Measurements from ENCODE around the gene SALL1.

SALL1 gene

DNA sequence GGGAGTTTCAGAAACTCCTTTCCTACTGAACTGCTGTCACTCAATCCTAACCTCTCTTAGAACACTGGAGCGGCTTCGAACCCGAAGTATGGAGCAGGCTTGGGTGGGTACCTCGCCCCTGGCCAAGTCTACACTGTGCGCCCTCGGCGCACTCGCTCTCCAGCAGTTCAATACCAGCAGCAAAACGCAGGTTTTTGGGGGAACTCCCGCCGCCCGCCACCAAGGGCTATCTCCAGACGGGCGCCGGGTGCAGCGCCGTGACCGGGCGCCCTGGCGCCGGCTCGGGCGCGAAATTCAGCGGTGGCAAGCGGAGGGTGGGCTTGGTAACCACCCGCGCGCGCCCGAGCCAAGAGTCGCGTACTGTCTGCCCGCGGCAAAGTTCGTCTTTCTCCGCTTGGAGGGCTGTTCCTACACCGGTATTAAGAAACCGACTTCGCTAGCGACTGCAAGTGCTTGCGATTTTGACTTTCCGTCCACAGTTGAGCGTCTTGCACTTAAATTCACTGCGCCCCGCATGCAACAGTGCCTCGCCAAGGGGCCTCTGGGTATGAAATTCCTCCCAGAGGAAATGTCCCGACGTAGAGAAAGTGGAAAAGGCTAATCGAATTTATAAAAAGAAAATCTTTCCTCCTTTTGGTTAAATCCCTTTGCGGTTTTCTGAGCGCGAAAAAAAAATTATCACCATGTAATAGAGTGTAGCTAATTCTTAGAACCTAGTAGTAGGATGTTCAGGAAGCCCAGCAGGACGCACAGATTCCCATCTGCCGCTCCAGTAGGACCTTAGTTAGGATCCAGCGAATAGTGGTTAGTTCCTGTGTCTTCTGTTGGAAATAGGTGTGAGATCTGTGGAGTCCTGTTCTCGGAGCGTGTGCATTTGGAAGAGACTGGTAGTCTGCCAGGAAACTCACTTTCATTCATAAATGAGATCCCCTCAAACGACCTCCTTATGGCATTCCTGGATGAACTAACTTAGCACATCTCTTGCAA, 5.0 kb upstream of the SALL1 start:
- DNase-seq, result no peak

DNA sequence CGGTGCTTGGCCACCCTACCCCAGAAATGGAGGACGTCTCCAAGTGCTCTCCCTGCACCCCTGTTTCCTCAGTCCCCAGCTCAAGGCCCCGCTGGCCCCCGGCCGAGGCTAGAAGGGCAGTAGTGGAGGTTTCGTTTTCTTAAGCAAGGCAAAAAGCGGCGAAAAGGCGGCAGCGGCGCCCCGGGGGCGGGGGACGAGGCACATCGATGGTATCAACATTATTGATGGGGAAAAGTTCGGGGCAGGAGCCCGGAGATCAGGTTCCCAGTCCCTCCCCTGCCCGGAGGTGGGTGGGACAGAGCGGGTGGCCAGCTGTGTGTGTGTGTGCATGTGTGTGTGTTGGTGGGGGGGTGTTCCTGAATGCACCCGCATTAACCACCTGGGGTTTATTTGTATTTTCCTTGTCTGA, 4.1 kb upstream of the SALL1 start:
- no peak for DNase-seq

DNA sequence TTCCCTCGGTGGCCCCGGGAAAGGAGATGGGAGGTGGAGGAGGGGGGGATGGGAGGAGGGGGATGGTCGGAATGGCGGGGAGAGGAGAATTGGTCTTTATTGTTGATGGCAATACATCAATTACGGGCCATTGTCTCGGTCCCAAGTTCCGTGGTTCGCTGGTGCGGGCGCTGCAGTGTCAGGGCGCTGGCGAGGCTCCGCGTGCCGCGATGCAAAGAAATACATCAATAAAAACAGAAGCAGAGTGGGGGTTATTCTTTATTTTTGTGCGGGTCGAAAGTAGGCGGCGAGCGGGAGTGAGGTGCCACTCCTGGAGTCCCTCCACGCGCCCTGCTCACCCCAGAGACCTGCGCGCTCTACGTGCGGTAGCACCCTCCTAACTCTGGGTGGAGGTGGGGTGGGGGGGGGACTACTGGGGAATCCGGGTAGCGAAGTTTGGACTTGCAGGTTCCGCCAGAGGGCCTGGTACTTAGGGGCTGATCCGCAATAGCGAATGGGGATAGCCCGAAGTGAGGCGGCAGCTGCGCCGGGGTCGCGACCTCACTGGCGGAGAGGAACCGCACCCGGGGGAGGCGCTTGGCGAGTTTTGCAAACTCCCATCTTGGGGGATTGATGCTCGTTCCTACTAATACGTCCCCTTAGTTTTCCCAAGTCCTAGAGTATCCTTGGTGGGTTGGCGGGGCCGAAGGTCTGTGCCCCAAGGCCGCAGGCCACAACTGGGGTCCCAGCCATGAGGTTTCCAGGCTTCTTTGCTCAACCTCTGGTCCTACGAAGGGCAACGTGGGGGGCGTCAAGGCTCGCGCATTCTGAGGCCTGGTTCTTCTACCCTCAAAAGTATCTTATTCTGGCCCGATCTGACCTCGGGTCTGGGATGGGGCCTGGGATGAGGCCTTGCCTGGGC, 3.5 kb upstream of the SALL1 start:
- DNase-seq, result no peak

GRCh38 chr16:51153577-51154031, 2.5 kb upstream of the SALL1 start:
- no peak for DNase-seq

GRCh38 chr16:51152691-51153576, 1.9 kb upstream of the SALL1 start:
- no peak for DNase-seq

DNA sequence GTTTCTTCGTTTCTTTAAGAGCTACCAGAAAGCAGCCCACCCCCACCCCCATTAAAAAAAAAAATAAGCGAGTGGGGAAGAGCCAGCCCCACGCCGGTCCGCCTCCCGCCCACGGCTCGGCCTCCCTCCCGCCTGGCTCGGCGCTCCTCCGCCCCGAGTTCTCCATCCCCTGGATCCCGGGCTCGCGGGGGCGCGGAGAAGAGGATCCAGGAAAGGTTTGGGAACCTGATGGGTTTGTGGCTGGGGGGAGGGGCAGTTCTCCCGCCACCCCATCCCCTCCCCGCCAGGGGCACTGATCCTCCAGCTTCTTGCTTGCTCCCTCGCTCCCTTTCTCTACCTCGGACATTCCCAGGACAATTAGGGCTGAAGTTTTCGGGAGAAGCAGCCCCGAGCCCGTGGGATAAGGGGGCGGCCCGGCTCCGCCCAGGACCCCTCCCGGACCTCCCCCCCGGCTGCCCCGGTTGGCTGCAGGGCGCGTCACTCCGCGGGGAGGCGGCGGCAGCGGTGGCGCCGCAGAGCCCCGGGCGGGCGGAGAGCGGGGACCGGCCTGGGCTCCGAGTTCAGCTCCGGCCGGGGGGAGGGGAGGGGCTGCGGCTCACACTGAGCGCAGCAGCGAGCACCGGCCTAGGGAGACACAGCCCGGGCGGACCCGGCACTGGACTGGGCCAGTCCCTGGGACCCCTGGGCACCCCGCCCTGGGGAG, 1.0 kb upstream of the SALL1 start:
- no peak for DNase-seq

GRCh38 chr16:51151435-51151960, 428 bp upstream of the SALL1 start:
- no peak for DNase-seq

GRCh38 chr16:51150165-51150887, 744 bp downstream of the SALL1 start:
- no peak for DNase-seq

GRCh38 chr16:51149721-51150164, 1.3 kb downstream of the SALL1 start:
- DNase-seq, result no peak

- DNase-seq, result no peak
Measured at GRCh38 chr16:51149251-51149661, 1.8 kb downstream of the SALL1 start.

GRCh38 chr16:51148678-51149228, 2.3 kb downstream of the SALL1 start:
- no peak for DNase-seq

DNA sequence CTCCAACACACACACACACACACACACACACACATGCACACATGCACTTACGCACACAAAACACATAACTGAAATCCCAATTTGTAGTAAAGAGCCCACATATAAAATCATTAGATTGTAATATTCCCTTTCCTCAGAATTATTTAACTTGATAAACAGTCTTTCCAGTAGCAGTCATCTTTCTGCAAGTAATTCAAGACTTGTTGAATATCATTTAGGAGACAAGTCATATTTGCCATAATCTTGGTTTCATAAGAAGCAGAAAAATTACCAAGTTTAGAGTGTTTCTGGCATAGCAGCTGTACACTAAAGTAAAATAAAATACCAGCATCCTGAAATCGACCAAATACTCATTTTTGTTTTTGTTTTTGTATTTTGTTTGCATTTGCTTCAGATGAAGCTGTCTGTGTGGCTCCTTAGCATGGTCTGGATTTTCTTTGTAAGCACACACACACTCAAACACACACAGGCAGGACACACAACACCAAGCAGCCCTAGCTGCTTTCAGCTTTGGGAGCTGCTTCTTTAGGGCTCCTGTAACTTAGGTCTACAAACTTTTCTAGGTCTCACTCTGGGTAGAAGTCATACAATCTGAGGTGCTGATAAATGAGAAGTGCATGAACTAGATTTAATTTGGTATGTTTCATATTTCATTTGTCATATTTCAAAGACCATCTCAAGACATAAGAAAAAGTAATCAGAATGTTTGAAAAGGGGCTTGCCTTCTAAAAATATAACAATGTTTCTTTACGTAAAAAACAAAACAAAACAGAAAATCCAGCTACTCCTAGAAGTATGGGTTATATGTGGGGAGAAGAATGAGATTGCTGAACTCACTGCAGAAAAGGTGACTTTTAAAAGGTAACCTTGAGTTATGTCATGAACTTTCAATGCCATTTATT, 3.0 kb downstream of the SALL1 start:
- no peak for DNase-seq

DNA sequence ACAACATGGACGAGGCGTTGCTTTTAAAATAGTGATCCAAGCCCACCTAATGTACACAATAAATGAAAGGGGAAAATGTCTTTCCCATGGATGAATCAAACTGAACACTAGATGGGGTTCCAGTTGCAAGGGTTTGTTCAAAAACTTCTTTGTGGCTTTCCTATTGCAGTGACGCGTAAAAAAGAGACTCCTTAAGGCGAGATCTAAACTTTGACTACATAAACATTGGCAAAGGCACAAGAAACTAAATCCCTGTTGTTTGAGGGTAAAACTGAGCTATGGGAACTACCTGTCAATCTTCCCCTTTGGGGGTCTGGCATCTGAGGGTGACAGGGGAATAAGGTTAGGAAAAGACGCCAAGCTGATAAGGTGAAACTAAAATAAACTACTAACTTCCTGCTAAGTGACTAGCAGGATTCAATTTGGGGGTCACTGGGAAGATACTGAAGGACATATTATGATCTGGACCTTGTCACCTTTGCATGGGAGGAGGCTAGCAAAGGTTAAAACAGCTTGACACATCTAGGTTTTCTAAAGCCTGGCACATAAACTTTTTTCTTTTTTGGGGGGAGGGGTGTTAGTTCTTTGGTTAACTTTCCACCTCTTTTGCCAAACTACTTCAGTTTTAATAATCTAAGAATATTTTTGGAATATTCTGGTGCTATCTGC, 4.7 kb downstream of the SALL1 start:
- no peak for DNase-seq

- no peak for DNase-seq
Measured at GRCh38 chr16:51144203-51144602, 6.9 kb downstream of the SALL1 start.

GRCh38 chr16:51143196-51143977, 7.7 kb downstream of the SALL1 start:
- DNase-seq, result no peak

DNA sequence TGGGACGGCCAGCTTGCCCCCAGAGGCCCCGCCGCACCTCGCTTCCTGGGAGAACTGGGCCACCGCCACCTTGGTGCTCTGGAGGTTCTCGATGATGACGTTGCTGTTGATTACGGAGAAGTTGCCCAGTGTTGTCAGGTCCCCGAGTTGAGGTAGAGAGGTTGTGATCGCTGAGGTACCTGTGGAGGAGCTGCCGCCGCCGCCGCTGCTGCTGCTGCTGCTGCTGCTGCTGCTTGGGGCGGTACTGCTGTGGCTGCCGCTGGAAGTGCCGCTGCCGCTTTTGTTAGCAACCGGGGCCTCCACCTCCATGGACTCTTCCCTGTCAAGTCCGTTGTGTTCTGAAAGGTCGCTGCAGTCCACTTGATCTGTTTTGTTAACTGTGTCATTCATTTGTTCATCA, 9.5 kb downstream of the SALL1 start:
- DNase-seq, result no peak

DNA sequence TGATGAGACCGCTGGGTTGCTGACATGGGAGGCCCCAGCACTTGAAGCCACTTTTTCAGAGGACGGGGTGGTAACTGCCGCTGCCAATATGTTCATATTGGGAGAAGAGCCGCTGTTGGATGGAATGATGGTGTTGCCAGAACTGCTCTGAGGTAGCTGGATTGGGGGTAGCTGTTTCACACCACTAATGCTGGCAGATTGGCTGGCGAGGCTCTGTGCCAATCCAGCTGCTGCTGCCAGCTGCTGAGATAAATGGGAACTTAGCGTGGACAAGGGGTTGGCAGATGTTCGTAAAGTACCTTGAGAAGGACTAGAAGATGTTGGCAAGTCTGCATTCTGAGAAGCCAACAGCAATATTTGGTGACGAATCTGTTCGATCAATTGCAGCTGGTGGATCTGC, 10.0 kb downstream of the SALL1 start:
- no peak for DNase-seq

DNA sequence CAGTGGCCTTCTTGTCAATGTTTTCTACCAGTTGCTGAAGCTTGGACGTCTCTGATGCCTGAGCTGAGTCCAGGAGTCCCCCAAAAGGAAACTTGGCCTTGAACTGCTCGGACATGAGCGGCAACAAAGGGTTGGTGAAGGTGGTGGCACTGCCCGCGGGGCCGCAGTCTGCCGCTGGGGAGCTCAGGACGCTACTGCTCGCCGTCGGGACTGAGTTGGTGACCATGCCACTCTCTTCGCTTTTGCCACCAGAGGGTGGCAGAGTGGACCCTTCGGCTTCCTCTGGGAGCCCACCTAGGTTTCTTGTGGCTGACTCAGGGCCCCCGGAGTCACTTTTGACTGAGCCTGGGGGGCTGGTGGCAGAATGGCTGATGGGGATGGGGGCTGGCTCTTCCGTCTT, 11.0 kb downstream of the SALL1 start:
- no peak for DNase-seq
